SKM-1 (cell line): Measurements from ENCODE around the gene SF3B6.
"Not testable (repeated sequence)": the region's sequence is repeated elsewhere in the genome, so short reads cannot be mapped to it uniquely, and the experiment has no call there.

Experiments
- DNase-seq: peaks from one replicate; lab custom pipeline; 2025; ENCODE audit not compliant: unreplicated experiment; lab: John Stamatoyannopoulos, UW

The SF3B6 gene

GRCh38 chr2:24095171-24095677 lies 19.1 kb upstream of the SF3B6 start:
- DNase-seq = not testable (repeated sequence)

- DNase-seq = not testable (repeated sequence)
Observed at GRCh38 chr2:24093270-24093669, 17.1 kb upstream of the SF3B6 start.

- DNase-seq = no peak
Observed at GRCh38 chr2:24088821-24089359, 12.8 kb upstream of the SF3B6 start.

GRCh38 chr2:24087032-24087431 lies 10.9 kb upstream of the SF3B6 start:
- DNase-seq = no peak

GRCh38 chr2:24086241-24086640 lies 10.1 kb upstream of the SF3B6 start:
- DNase-seq = no peak

GRCh38 chr2:24085200-24085489 lies 9.0 kb upstream of the SF3B6 start:
- no peak for DNase-seq

- DNase-seq = peak; percentile 77
Observed at GRCh38 chr2:24084386-24085199, 8.5 kb upstream of the SF3B6 start, which contains the start of gene TP53I3. Gene TP53I3 (minus strand): TSS chr2:24084834. CDS start chr2:24084326, 508 bp downstream.

- peak; percentile 77 for DNase-seq
Observed at GRCh38 chr2:24083567-24084385, 7.7 kb upstream of the SF3B6 start.

GRCh38 chr2:24082787-24083566 lies 6.9 kb upstream of the SF3B6 start:
- DNase-seq = no peak

GRCh38 chr2:24080701-24081100 lies 4.6 kb upstream of the SF3B6 start:
- no peak for DNase-seq

- no peak for DNase-seq
Observed at GRCh38 chr2:24077879-24078278, 1.8 kb upstream of the SF3B6 start.

- no peak for DNase-seq
Observed at GRCh38 chr2:24077535-24077877, 1.4 kb upstream of the SF3B6 start.

GRCh38 chr2:24076849-24077534 lies 866 bp upstream of the SF3B6 start:
- no peak for DNase-seq

GRCh38 chr2:24075259-24075658 lies 867 bp downstream of the SF3B6 start:
- DNase-seq = no peak

- no peak for DNase-seq
Observed at GRCh38 chr2:24073816-24074215, 2.3 kb downstream of the SF3B6 start.

- no peak for DNase-seq
Observed at GRCh38 chr2:24072259-24072658, 3.9 kb downstream of the SF3B6 start.

GRCh38 chr2:24065341-24065740 lies 10.8 kb downstream of the SF3B6 start:
- DNase-seq = no peak

GRCh38 chr2:24058564-24059271 lies 17.4 kb downstream of the SF3B6 start:
- DNase-seq = no peak

- no peak for DNase-seq
Observed at GRCh38 chr2:24055750-24056149, 20.4 kb downstream of the SF3B6 start.
